ENCODE data around the gene GRID2. TPM values are rescaled to one million over a fixed set of nuclear protein-coding genes. Genes with fewer than 3 reads are reported as not detected.

GRID2 gene
- polyA plus RNA-seq, 1 experiment: not detected

DNA sequence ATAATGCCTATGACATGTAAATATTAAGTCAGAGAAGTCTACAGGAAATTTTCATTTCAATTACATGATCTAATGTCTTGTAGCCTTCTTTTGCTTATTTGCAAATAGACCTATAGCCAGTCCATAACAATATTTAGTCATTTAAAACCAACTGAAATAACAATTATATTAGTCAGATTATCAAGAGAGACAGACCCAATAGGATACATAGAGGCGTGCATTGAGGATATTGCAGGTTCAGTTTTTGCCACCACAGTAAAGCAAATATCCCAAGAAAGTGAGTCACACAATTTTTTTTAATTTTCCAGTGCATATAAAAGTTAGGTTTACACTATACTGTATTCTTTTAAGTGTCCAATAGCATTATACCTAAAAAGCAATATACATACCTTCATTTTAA lies 1175.0 kb downstream of the GRID2 start:
- CTCF ChIA-PET: no interaction called here
- H3K4me3 ChIP-seq (ENCODE audit: low read depth, low read length): no peak overlapping the region
- no peak for DNase-seq (ENCODE audit: low read depth)
- no peaks in the 10 kb centered on the region for H3K36me3 ChIP-seq (ENCODE audit: control insufficient read depth, insufficient read depth, low read length)
- POLR2A ChIA-PET: no interaction called here
- no peaks in the 10 kb centered on the region for H3K27me3 ChIP-seq (ENCODE audit: control insufficient read depth, insufficient read depth, low read length)
- TF ChIP-seq, protein P1, sequence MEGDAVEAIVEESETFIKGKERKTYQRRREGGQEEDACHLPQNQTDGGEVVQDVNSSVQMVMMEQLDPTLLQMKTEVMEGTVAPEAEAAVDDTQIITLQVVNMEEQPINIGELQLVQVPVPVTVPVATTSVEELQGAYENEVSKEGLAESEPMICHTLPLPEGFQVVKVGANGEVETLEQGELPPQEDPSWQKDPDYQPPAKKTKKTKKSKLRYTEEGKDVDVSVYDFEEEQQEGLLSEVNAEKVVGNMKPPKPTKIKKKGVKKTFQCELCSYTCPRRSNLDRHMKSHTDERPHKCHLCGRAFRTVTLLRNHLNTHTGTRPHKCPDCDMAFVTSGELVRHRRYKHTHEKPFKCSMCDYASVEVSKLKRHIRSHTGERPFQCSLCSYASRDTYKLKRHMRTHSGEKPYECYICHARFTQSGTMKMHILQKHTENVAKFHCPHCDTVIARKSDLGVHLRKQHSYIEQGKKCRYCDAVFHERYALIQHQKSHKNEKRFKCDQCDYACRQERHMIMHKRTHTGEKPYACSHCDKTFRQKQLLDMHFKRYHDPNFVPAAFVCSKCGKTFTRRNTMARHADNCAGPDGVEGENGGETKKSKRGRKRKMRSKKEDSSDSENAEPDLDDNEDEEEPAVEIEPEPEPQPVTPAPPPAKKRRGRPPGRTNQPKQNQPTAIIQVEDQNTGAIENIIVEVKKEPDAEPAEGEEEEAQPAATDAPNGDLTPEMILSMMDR (IDR thresholded peaks at IDR 0.05; ENCODE audit: insufficient read depth, low read depth, low read length): no peak

DNA sequence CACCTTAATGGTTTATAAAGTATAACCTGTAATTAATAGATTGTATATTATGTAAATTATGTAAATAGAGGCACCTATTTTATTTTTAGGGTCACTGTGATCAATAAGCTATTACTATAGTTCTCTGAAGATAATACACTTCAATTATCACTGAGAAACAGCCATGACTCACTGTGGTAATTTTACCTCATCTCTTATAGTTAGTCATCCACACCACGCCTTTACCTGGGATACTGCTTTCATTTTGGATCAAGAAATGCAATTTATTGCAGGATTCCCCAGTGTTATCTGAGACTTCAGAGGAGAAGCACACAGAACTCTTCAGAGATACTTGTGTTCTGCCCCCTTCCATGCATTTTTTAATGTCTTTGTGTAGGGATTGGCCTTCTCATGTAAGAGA lies 1176.7 kb downstream of the GRID2 start:
- POLR2A ChIA-PET: no interaction called here
- DNase-seq (ENCODE audit: low read depth): no peak
- TF ChIP-seq, protein P1 (IDR thresholded peaks at IDR 0.05; ENCODE audit: insufficient read depth, low read depth, low read length): no peak
- Histone ChIP-seq H3K27me3 (ENCODE audit: control insufficient read depth, insufficient read depth, low read length) (no peaks in the 10 kb centered on the region), H3K36me3 (ENCODE audit: control insufficient read depth, insufficient read depth, low read length) (no peaks in the 10 kb centered on the region), H3K4me3 (ENCODE audit: low read depth, low read length) (no peak overlapping the region)
- CTCF ChIA-PET: no interaction called here

DNA sequence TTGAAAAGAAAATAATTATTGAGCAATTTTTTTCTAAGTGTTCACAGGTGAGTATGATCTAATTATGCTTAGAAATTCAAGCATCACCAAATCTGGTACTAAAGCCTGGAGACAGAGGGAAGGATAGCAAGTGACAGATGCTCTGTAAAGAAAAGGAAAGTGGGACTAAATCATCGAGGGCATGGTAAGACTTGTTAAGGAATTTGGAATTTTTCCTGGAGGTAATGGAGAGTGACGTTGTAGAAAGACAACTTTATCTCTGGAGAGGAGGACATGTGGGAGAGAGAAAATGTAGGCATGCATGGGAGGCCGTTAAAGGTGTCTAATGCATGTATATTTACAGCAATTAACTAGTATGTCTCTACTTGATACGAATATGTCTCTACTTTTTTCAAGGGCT lies 1191.6 kb downstream of the GRID2 start:
- no peak for DNase-seq (ENCODE audit: low read depth)
- ChIA-PET CTCF (no interaction called here), POLR2A (no interaction called here)
- TF ChIP-seq, protein P1 (IDR thresholded peaks at IDR 0.05; ENCODE audit: insufficient read depth, low read depth, low read length): no peak
- Histone ChIP-seq H3K4me3 (ENCODE audit: low read depth, low read length) (no peak overlapping the region), H3K27me3 (ENCODE audit: control insufficient read depth, insufficient read depth, low read length) (no peaks in the 10 kb centered on the region), H3K36me3 (ENCODE audit: control insufficient read depth, insufficient read depth, low read length) (no peaks in the 10 kb centered on the region)

DNA sequence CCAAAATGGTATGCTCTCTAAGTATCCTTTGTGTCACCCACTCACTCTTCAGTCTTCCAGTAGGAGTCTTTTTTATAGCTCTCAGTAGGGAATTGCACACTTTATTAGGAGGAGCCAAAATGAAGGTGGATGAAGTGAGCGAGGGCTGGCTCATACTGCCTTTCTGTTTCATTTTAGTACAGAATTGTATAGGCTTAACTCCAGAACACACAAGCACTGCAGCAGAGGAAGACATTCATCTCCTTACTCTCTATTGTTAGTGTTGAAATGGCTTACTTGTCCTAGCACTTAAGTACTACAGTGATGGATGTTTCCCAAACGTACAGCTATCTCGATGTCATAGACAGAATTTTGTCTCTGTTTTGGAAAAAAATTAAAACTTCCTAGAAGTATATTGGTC lies 1197.5 kb downstream of the GRID2 start:
- no peak overlapping the region for H3K4me3 ChIP-seq (ENCODE audit: low read depth, low read length)
- CTCF ChIA-PET: no interaction called here
- no peaks in the 10 kb centered on the region for H3K36me3 ChIP-seq (ENCODE audit: control insufficient read depth, insufficient read depth, low read length)
- H3K27me3 ChIP-seq (ENCODE audit: control insufficient read depth, insufficient read depth, low read length): no peaks in the 10 kb centered on the region
- POLR2A ChIA-PET: no interaction called here
- no peak for DNase-seq (ENCODE audit: low read depth)
- TF ChIP-seq, protein P1 (IDR thresholded peaks at IDR 0.05; ENCODE audit: insufficient read depth, low read depth, low read length): no peak

DNA sequence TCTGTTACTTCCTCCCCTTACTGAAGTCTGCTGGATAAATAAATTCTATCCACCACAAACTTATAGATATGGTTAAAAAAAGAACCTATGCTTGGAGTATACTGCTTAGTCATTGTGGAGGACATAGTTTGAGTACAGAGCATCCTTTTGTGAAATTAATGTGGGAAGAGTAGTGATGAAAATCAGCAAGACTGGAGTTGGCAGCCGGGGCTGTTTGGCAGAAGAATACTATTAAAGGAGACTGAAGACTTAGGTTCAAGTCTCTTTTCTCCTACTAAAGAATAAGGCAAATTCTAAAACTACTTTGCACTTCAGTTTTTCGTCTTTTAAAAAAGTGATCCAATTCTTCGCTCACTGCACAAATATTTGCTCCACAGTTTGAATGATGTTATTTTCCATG lies 1198.2 kb downstream of the GRID2 start:
- Histone ChIP-seq H3K36me3 (ENCODE audit: control insufficient read depth, insufficient read depth, low read length) (no peaks in the 10 kb centered on the region), H3K27me3 (ENCODE audit: control insufficient read depth, insufficient read depth, low read length) (no peaks in the 10 kb centered on the region), H3K4me3 (ENCODE audit: low read depth, low read length) (no peak overlapping the region)
- TF ChIP-seq, protein P1 (IDR thresholded peaks at IDR 0.05; ENCODE audit: insufficient read depth, low read depth, low read length): no peak
- ChIA-PET POLR2A (no interaction called here), CTCF (no interaction called here)
- no peak for DNase-seq (ENCODE audit: low read depth)

Measured in BJ (cell line).